ENCODE data around the gene CNTROB.
A peak's percentile ranks its signal among the peaks of the same experiment; 100 is the strongest.

DNA sequence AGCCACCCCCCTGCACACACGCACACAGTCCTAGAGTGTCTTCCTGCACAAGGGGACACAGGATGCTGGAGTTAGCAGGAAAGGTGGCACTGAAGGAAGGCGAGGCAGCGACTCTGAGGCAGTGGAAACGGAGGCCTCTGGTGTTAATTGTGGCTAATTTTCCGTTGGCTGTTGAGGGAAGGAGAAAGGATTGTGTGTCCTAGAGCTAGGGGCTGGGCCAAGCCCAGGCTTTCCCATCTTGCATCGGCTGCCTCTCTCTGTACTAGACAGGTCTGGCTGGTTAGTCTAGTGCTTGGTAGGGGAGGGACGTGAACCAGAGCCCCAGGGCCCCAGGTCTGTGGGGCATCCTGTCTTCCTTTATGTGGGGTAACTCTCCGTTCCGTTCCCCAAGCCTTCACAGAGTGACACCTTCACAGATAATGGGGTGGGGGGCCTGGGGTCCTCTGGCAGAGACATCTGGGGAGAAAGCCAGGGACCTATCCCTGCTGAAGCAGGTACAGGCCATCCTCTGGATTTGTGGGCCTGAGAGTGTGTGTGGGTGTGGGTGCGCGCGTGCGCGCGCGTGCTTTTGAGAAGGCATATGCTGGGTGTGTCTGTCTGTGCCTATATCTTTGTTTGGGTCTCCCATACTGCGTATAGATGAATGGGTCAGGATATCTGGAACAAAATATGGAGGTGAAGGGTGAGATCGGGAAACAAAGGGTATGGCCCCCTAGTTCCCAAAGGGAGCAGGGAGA, 43.7 kb upstream of the CNTROB start, which contains the start of gene CHD3:
- TF ChIP-seq, protein P1, sequence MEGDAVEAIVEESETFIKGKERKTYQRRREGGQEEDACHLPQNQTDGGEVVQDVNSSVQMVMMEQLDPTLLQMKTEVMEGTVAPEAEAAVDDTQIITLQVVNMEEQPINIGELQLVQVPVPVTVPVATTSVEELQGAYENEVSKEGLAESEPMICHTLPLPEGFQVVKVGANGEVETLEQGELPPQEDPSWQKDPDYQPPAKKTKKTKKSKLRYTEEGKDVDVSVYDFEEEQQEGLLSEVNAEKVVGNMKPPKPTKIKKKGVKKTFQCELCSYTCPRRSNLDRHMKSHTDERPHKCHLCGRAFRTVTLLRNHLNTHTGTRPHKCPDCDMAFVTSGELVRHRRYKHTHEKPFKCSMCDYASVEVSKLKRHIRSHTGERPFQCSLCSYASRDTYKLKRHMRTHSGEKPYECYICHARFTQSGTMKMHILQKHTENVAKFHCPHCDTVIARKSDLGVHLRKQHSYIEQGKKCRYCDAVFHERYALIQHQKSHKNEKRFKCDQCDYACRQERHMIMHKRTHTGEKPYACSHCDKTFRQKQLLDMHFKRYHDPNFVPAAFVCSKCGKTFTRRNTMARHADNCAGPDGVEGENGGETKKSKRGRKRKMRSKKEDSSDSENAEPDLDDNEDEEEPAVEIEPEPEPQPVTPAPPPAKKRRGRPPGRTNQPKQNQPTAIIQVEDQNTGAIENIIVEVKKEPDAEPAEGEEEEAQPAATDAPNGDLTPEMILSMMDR (IDR thresholded peaks at IDR 0.05 in 4 of 5, conservative IDR thresholded peaks at IDR 0.05 in 1 of 5): no peak
- peak in 1 of 2 donors; percentile 11 for TF ChIP-seq POLR2A (IDR thresholded peaks at IDR 0.05)
